Measurements from ENCODE around the gene ARID5B. TPM values are rescaled to one million over a fixed set of nuclear protein-coding genes. Genes with fewer than 3 reads are reported as not detected.
A peak's percentile ranks its signal among the peaks of the same experiment; 100 is the strongest.

Gene ARID5B
- total RNA-seq, 1 donor from 2014 or later, result 36.9 TPM

- no peak for TF ChIP-seq CTCF (conservative IDR thresholded peaks at IDR 0.05)
- DNase-seq (ENCODE audit: extremely low spot score, unreplicated experiment), result no peak
- Mint-ChIP-seq H3K27ac (no peak overlapping the region), H3K4me1 (ENCODE audit: unreplicated experiment) (peaks cover 22% of the 10 kb centered on the region), H3K27me3 (no peaks in the 10 kb centered on the region), H3K9me3 (no peaks in the 10 kb centered on the region), H3K4me3 (no peak overlapping the region), H3K36me3 (peaks cover 41% of the 10 kb centered on the region)
Measured at GRCh38 chr10:62004042-62004441, 102.5 kb downstream of the ARID5B start.

- no peak overlapping the region for H3K4me3 Mint-ChIP-seq
- no peaks in the 10 kb centered on the region for H3K27me3 Mint-ChIP-seq
- H3K9me3 Mint-ChIP-seq, result no peaks in the 10 kb centered on the region
- H3K27ac Mint-ChIP-seq, result no peak overlapping the region
- no peak for DNase-seq (ENCODE audit: extremely low spot score, unreplicated experiment)
- TF ChIP-seq CTCF (conservative IDR thresholded peaks at IDR 0.05), result no peak
- H3K4me1 Mint-ChIP-seq (ENCODE audit: unreplicated experiment), result peaks cover 25% of the 10 kb centered on the region
- peaks cover 38% of the 10 kb centered on the region for H3K36me3 Mint-ChIP-seq
Measured at GRCh38 chr10:62005281-62005680, 103.8 kb downstream of the ARID5B start.

GRCh38 chr10:62005687-62006086 is 104.2 kb downstream of the ARID5B start:
- peaks cover under 1% of the 10 kb centered on the region for H3K9me3 Mint-ChIP-seq
- H3K36me3 Mint-ChIP-seq, result peaks cover 38% of the 10 kb centered on the region
- no peak for TF ChIP-seq CTCF (conservative IDR thresholded peaks at IDR 0.05)
- peaks cover 25% of the 10 kb centered on the region for H3K4me1 Mint-ChIP-seq (ENCODE audit: unreplicated experiment)
- peak overlapping the region; percentile 44 for H3K27ac Mint-ChIP-seq
- no peak for DNase-seq (ENCODE audit: extremely low spot score, unreplicated experiment)
- no peaks in the 10 kb centered on the region for H3K27me3 Mint-ChIP-seq
- H3K4me3 Mint-ChIP-seq, result no peak overlapping the region

GRCh38 chr10:62007145-62007544 is 105.6 kb downstream of the ARID5B start:
- Mint-ChIP-seq H3K4me3 (no peak overlapping the region), H3K4me1 (ENCODE audit: unreplicated experiment) (peaks cover 25% of the 10 kb centered on the region), H3K9me3 (peaks cover 4% of the 10 kb centered on the region), H3K27ac (no peak overlapping the region), H3K36me3 (peaks cover 46% of the 10 kb centered on the region), H3K27me3 (no peaks in the 10 kb centered on the region)
- no peak for TF ChIP-seq CTCF (conservative IDR thresholded peaks at IDR 0.05)
- no peak for DNase-seq (ENCODE audit: extremely low spot score, unreplicated experiment)

GRCh38 chr10:62008196-62008595 is 106.7 kb downstream of the ARID5B start:
- Mint-ChIP-seq H3K36me3 (peaks cover 47% of the 10 kb centered on the region), H3K27ac (peak overlapping the region; percentile 67), H3K4me3 (no peak overlapping the region), H3K9me3 (peaks cover 4% of the 10 kb centered on the region), H3K27me3 (no peaks in the 10 kb centered on the region), H3K4me1 (ENCODE audit: unreplicated experiment) (peaks cover 22% of the 10 kb centered on the region)
- DNase-seq (ENCODE audit: extremely low spot score, unreplicated experiment), result no peak
- TF ChIP-seq CTCF (conservative IDR thresholded peaks at IDR 0.05), result no peak

GRCh38 chr10:62008946-62009345 is 107.4 kb downstream of the ARID5B start:
- no peak overlapping the region for H3K4me3 Mint-ChIP-seq
- DNase-seq (ENCODE audit: extremely low spot score, unreplicated experiment), result no peak
- H3K36me3 Mint-ChIP-seq, result peaks cover 52% of the 10 kb centered on the region
- no peak for TF ChIP-seq CTCF (conservative IDR thresholded peaks at IDR 0.05)
- peaks cover 18% of the 10 kb centered on the region for H3K4me1 Mint-ChIP-seq (ENCODE audit: unreplicated experiment)
- no peak overlapping the region for H3K27ac Mint-ChIP-seq
- peaks cover 4% of the 10 kb centered on the region for H3K9me3 Mint-ChIP-seq
- no peaks in the 10 kb centered on the region for H3K27me3 Mint-ChIP-seq
